Stimulated activated CD4-positive, alpha-beta T cell treated with anti-CD3 and anti-CD28 coated beads, Interleukin-15, amount 100 ng/mL, for 1 hour (primary cell): ENCODE measurements around the gene SIRT7.
"Not testable (repeated sequence)": the region's sequence is repeated elsewhere in the genome, so short reads cannot be mapped to it uniquely, and the experiment has no call there.

Source experiments
- DNase-seq, 2 donors: peaks; one replicate each; pipeline ENCODE4 v3.0.0-alpha.2; 2020; ENCODE audit warnings: low read depth in 1 of 2, low spot score in 1 of 2

The SIRT7 gene

DNA sequence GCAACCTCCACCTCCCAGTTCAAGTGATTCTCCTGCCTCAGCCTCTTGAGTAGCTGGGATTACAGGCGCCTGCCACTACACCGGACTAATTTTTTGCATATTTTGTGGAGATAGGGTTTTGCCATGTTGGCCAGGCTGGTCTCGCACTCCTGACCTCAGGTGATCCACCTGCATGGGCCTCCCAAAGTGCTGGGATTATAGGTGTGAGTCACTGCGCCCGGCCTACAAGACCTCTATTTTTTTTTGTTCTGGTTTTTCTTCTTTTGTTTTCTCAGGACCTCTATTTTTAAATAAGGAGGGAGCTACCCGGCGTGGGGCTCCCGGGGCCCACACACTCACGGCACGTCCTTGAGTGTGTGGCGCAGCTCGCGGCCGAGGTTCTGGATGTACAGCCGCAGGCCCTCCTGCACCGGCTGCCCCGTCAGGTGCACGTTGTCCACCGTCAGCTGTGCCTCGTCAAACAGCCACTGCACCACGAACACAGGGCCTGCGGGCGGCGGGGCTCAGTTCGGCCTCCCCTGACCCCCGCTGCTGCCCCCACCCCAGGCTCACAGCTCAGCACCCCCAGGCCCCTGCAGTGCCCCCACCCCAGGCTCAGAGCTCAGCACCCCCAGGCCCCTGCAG, 37.2 kb upstream of the SIRT7 start:
- DNase-seq = no peak

GRCh38 chr17:81954131-81955057, 36.4 kb upstream of the SIRT7 start:
- DNase-seq = no peak

- not testable (repeated sequence) for DNase-seq
Measured at GRCh38 chr17:81953443-81953842, 35.5 kb upstream of the SIRT7 start.

- DNase-seq = no peak
Measured at GRCh38 chr17:81952792-81953228, 34.8 kb upstream of the SIRT7 start.

- DNase-seq = no peak
Measured at GRCh38 chr17:81951785-81952684, 34.1 kb upstream of the SIRT7 start.

GRCh38 chr17:81950501-81950900, 32.5 kb upstream of the SIRT7 start:
- DNase-seq = no peak

- DNase-seq = no peak
Measured at GRCh38 chr17:81948635-81949378, 30.8 kb upstream of the SIRT7 start.

DNA sequence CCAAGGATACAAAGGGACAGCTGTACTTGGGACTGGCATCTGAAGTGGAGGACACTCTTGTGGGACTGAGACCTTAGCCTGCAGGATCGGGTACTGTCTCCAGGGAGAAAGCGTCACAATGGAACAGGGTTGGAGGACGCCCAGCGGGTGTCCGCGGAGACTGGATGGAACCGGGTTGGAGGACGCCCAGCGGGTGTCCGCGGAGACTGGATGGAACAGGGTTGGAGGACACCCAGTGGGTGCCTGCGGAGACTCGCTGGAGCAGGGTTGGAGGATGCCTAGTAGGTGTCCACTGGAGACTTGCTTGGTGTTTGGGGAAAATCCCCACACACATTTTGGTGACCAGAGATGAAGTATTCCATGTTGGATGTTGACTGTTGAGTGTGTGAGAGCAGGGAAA, 29.2 kb upstream of the SIRT7 start, which contains the start of gene MYADML2:
Gene MYADML2, minus strand, starts transcription at position 45 of the 400 bp plus-strand sequence. CDS start 5,492 bp downstream, outside the sequence.
- DNase-seq = no peak

GRCh38 chr17:81944858-81945257, 26.9 kb upstream of the SIRT7 start:
- no peak for DNase-seq

DNA sequence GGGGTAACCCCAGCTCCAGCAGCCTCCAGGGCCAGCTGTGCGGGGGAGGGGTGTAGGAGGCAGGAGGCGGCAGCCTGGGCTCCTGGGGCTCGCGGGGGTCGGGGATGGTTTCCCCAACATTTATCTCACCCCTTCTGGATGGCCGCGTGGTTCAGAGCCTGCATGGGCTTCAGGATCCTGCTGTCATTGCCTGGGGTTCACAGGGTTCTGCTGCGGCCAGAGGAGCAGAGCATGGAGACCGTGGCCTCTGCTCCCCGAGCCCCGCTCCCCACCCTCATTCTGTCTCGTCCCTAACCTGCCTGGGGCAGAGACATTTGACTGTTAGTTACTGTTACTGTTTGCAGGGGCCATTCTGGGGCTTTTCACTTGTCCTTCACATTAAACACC, 24.2 kb upstream of the SIRT7 start:
- no peak for DNase-seq

- DNase-seq = no peak
Measured at GRCh38 chr17:81941484-81942166, 23.6 kb upstream of the SIRT7 start.

DNA sequence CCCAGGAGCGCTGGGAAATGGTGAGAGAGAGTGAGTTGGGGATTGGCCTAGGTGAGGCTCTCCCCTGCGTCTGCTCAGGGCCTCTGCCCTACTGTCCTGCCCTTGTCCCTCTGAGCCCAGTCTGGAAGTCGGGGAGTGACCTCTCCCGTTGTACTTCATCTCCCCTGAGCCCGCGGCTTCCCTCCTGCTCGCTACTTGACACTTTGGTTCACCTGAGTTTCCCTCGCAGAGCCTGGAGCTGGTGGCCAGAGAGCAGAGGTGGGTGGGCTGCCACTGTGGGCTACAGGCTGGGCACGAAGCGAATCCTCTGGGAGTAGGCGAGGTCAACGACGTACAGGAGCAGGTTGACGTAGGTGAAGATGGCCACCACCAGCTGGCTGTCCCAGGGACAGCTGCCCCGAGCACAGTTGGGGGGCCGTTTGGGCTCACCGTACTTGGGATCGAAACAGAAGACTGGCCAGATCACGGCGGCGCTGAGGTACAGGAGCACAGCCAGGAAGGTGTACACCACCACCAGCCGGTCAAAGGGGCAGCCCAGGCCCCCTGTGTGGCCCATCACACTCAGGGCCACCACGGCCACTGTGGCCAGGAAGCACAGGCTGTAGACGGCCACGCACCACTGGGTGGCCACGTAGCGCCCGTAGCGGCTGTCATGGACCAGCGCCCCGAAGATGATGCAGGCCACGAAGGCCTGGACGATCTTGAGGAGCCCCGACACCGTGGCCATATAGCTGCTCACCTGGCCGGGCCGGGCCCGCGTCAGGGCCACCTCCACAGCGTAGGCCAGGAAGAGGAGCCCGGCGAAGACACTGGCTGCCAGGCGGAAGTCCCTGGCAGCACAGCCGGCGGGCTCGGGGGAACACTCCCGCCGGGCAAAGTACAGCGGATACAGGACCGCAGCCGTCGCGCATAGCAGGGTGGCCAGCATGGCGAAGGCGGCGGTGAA, 22.8 kb upstream of the SIRT7 start:
- no peak for DNase-seq

DNA sequence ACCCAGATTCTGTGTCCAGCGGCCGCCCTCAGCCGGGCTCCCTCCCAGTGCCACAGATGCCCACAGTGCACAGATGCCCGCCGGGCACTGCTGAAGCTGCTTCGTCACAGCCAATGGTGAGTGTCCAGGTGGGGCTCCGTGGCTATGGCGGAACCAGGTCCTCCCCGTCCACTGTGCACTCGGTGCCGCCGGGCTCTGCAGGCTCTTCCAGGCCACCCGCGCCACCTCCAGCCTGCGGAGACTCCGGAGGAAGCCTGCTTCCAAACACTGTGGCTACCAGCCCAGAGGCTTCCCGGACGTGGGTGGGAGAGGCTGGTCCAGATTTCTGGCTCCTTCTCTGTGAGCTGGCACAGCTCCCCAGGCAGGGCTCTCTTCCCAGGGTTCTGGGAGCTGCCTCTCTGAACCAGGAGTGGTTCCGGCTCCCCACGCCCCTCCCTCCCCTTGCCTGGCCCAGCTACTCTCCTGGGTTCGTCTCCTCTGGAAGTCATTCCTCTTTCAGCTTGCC, 22.0 kb upstream of the SIRT7 start:
- no peak for DNase-seq

DNA sequence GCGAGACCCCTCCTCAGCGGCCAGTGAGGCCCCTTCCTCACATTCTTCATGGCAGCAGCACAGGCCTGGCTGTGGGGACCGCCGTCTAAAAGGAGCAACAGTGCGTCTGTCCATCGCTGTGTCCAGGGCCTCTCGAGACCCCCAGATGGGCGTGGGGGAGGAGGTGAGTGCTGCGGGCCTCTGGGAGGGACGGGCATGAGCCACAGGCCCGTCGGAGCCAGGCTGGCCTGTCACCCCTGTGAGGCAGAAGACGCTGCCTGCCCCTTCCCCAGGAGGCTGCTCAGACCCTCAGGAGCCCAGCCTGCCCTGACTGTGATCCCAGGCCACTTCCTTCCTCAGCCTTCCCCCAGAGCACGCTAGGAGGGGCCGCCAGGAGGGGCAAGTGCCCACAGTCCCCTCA, 21.2 kb upstream of the SIRT7 start:
- no peak for DNase-seq

DNA sequence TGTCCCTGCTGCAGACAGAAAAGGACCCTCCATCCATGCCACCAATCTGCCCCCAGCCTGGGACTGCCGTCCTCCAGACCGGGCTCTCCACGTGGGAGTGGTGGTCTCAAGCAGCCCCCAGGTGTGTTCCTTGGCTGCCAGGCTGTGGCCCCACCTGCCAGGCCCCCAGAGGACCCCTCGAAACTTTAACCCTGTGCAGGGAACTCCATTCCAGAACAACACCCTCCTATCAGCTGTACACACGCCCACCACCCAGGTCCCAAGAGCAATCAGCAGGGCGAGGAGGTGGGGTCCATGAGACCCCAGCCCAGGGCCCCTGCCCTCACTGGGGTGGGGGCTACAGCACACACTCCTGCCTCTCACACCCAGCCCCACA, 17.7 kb upstream of the SIRT7 start:
- DNase-seq = no peak

- no peak for DNase-seq
Measured at GRCh38 chr17:81934850-81935708, 17.1 kb upstream of the SIRT7 start.

DNA sequence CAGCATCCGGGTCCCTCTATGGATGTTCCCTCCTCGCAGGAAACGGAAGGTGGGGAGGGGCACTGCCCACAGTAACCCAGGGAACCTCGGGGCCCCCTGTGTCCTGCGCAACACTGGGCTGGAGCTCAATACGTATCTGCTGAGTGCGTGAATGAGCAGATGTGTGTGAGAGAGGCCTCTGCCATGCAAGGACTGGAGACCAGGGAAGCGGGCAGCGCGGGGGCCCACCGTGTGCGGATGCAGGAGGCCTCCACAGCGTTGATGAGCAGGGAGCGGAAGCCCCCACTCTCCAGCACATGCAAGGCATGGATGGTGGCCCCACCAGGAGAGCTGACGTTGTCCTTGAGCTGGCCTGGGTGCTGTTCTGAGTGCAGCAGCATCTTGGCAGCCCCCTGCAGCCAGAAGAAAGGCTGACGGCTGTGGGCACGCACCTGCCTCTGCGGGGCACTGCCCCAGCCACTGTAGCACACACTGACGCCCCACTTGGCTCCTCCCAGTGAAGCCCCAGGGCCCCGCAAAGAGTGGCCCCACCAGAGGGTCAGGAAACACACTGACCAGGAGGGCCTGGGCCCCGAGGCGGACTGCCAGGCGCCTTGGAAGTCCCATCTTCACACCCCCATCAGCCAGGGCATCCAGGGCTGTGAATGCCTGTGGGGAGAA, 16.3 kb upstream of the SIRT7 start:
- no peak for DNase-seq
